ENCODE data around the gene SPNS2. TPM values are rescaled to one million over a fixed set of nuclear protein-coding genes. Genes with fewer than 3 reads are reported as not detected.
A peak's percentile ranks its signal among the peaks of the same experiment; 100 is the strongest.

SPNS2 gene
- total and polyA plus RNA-seq, 5 donors: 9.6 to 16.2 (median 10.6) TPM

GRCh38 chr17:4554997-4555799 lies 56.5 kb downstream of the SPNS2 start, which contains the start of gene MYBBP1A:
TSS of gene MYBBP1A (minus strand) at chr17:4555384. CDS start at chr17:4555324, 60 bp downstream.
- Histone ChIP-seq H3K27ac (ENCODE audit: low read length) (peak within 1 kb of the TSS; percentile 71), H3K4me3 (ENCODE audit: low read length) (peak within 1 kb of the TSS; percentile 86), H3K9me3 (ENCODE audit: control insufficient read depth, low read length) (no peaks in the 10 kb centered on the region), H3K4me1 (ENCODE audit: control insufficient read depth, insufficient read depth, low read length) (peaks cover 4% of the 10 kb centered on the region), H3K27me3 (ENCODE audit: control insufficient read depth, insufficient read depth) (no peaks in the 10 kb centered on the region)
- DNase-seq: peak; percentile 99
- under 1% methylated on average over 69 of the region's 69 CpGs for WGBS
- peak; percentile 93 for ATAC-seq
- intact Hi-C loops (cut with DNase I): loop anchor here in 1 of 4 donors (5.0 kb wide), 1 partner anchor 133 kb away; no protein-coding TSS in a partner anchor

GRCh38 chr17:4555873-4556759 lies 57.4 kb downstream of the SPNS2 start:
- WGBS: 62% methylated on average over 17 of the region's 17 CpGs
- no peak for ATAC-seq
- DNase-seq: peak in 2 of 3 donors; percentile 31 to 42
- peaks cover 4% of the 10 kb centered on the region for H3K4me1 ChIP-seq (ENCODE audit: control insufficient read depth, insufficient read depth, low read length)
- peak overlapping the region; percentile 71 for H3K27ac ChIP-seq (ENCODE audit: low read length)
- no peaks in the 10 kb centered on the region for H3K9me3 ChIP-seq (ENCODE audit: control insufficient read depth, low read length)
- intact Hi-C loops (cut with DNase I): loop anchor here in 1 of 4 donors (5.0 kb wide), 1 partner anchor 134 kb away; no protein-coding TSS in a partner anchor
- H3K27me3 ChIP-seq (ENCODE audit: control insufficient read depth, insufficient read depth): no peaks in the 10 kb centered on the region
- peak overlapping the region; percentile 86 for H3K4me3 ChIP-seq (ENCODE audit: low read length)

- peaks cover 4% of the 10 kb centered on the region for H3K4me1 ChIP-seq (ENCODE audit: control insufficient read depth, insufficient read depth, low read length)
- no peak overlapping the region for H3K27ac ChIP-seq (ENCODE audit: low read length)
- DNase-seq: peak in 2 of 3 donors; percentile 10 to 14
- WGBS: 89% methylated on average over 4 of the region's 4 CpGs
- no peaks in the 10 kb centered on the region for H3K27me3 ChIP-seq (ENCODE audit: control insufficient read depth, insufficient read depth)
- intact Hi-C loops (cut with DNase I): loop anchor here in 1 of 4 donors (5.0 kb wide), 1 partner anchor 135 kb away; no protein-coding TSS in a partner anchor
- ATAC-seq: no peak
- H3K4me3 ChIP-seq (ENCODE audit: low read length): no peak overlapping the region
- no peaks in the 10 kb centered on the region for H3K9me3 ChIP-seq (ENCODE audit: control insufficient read depth, low read length)
Measured at GRCh38 chr17:4556996-4557395, 58.3 kb downstream of the SPNS2 start.

GRCh38 chr17:4557626-4558346 lies 59.1 kb downstream of the SPNS2 start:
- Histone ChIP-seq H3K4me3 (ENCODE audit: low read length) (no peak overlapping the region), H3K9me3 (ENCODE audit: control insufficient read depth, low read length) (no peaks in the 10 kb centered on the region), H3K4me1 (ENCODE audit: control insufficient read depth, insufficient read depth, low read length) (peaks cover 4% of the 10 kb centered on the region), H3K27me3 (ENCODE audit: control insufficient read depth, insufficient read depth) (no peaks in the 10 kb centered on the region), H3K27ac (ENCODE audit: low read length) (no peak overlapping the region)
- DNase-seq: peak in 1 of 3 donors; percentile 34
- intact Hi-C loops (cut with DNase I): loop anchor here in 1 of 4 donors (5.0 kb wide), 1 partner anchor 135 kb away; no protein-coding TSS in a partner anchor
- 91% methylated on average over 6 of the region's 6 CpGs for WGBS
- ATAC-seq: no peak

- DNase-seq: peak in 2 of 3 donors; percentile 49 to 66
- intact Hi-C loops (cut with DNase I): loop anchor here in 1 of 4 donors (5.0 kb wide), 1 partner anchor 136 kb away; no protein-coding TSS in a partner anchor
Measured at GRCh38 chr17:4558347-4558971, 59.8 kb downstream of the SPNS2 start.

GRCh38 chr17:4559139-4559791 lies 60.6 kb downstream of the SPNS2 start:
- peaks cover 4% of the 10 kb centered on the region for H3K4me1 ChIP-seq (ENCODE audit: control insufficient read depth, insufficient read depth, low read length)
- WGBS: 68% methylated on average over 17 of the region's 17 CpGs
- intact Hi-C loops (cut with DNase I): loop anchor here in 1 of 4 donors (5.0 kb wide), 1 partner anchor 137 kb away; no protein-coding TSS in a partner anchor
- no peak overlapping the region for H3K27ac ChIP-seq (ENCODE audit: low read length)
- H3K9me3 ChIP-seq (ENCODE audit: control insufficient read depth, low read length): no peaks in the 10 kb centered on the region
- H3K27me3 ChIP-seq (ENCODE audit: control insufficient read depth, insufficient read depth): no peaks in the 10 kb centered on the region
- ATAC-seq: no peak
- H3K4me3 ChIP-seq (ENCODE audit: low read length): no peak overlapping the region
- peak in 2 of 3 donors; percentile 59 to 63 for DNase-seq

More at GRCh38 chr17:4558347-4558971, 59.8 kb downstream of the SPNS2 start:
- no peaks in the 10 kb centered on the region for H3K9me3 ChIP-seq (ENCODE audit: control insufficient read depth, low read length)
- no peak overlapping the region for H3K4me3 ChIP-seq (ENCODE audit: low read length)
- H3K27ac ChIP-seq (ENCODE audit: low read length): no peak overlapping the region
- no peaks in the 10 kb centered on the region for H3K27me3 ChIP-seq (ENCODE audit: control insufficient read depth, insufficient read depth)
- 90% methylated on average over 24 of the region's 24 CpGs for WGBS
- H3K4me1 ChIP-seq (ENCODE audit: control insufficient read depth, insufficient read depth, low read length): peaks cover 4% of the 10 kb centered on the region
- no peak for ATAC-seq

GRCh38 chr17:4559966-4560365 lies 61.3 kb downstream of the SPNS2 start:
- Histone ChIP-seq H3K9me3 (ENCODE audit: control insufficient read depth, low read length) (no peaks in the 10 kb centered on the region), H3K27ac (ENCODE audit: low read length) (no peak overlapping the region), H3K4me1 (ENCODE audit: control insufficient read depth, insufficient read depth, low read length) (peaks cover 4% of the 10 kb centered on the region), H3K4me3 (ENCODE audit: low read length) (no peak overlapping the region), H3K27me3 (ENCODE audit: control insufficient read depth, insufficient read depth) (no peaks in the 10 kb centered on the region)
- peak in 1 of 3 donors; percentile 36 for DNase-seq
- ATAC-seq: no peak
- intact Hi-C loops (cut with DNase I): loop anchor here in 3 of 4 donors (5.0 to 10.0 kb wide), 2 partner anchors 135 to 138 kb away; no protein-coding TSS in a partner anchor
- WGBS: 96% methylated on average over 5 of the region's 5 CpGs

- peaks cover 4% of the 10 kb centered on the region for H3K4me1 ChIP-seq (ENCODE audit: control insufficient read depth, insufficient read depth, low read length)
- peak in 2 of 3 donors; percentile 61 to 67 for DNase-seq
- ATAC-seq: peak in 1 of 2 donors; percentile 5
- H3K27ac ChIP-seq (ENCODE audit: low read length): no peak within 1 kb of the TSS
- no peak within 1 kb of the TSS for H3K4me3 ChIP-seq (ENCODE audit: low read length)
- H3K9me3 ChIP-seq (ENCODE audit: control insufficient read depth, low read length): no peaks in the 10 kb centered on the region
- intact Hi-C loops (cut with DNase I): loop anchor here in 2 of 4 donors (5.0 to 10.0 kb wide), 2 partner anchors 136 to 138 kb away; no protein-coding TSS in a partner anchor
- 84% methylated on average over 12 of the region's 12 CpGs for WGBS
- no peaks in the 10 kb centered on the region for H3K27me3 ChIP-seq (ENCODE audit: control insufficient read depth, insufficient read depth)
Measured at GRCh38 chr17:4560421-4560820, 61.7 kb downstream of the SPNS2 start, which contains the start of gene GGT6. TSS of gene GGT6 (minus strand) at chr17:4560577. CDS start at chr17:4560521, 56 bp downstream.

GRCh38 chr17:4560837-4561256 lies 62.2 kb downstream of the SPNS2 start:
- H3K4me3 ChIP-seq (ENCODE audit: low read length): no peak overlapping the region
- H3K9me3 ChIP-seq (ENCODE audit: control insufficient read depth, low read length): no peaks in the 10 kb centered on the region
- peaks cover 3% of the 10 kb centered on the region for H3K4me1 ChIP-seq (ENCODE audit: control insufficient read depth, insufficient read depth, low read length)
- ATAC-seq (no peak), DNase-seq (peak; percentile 37 to 61 (median 59))
- H3K27ac ChIP-seq (ENCODE audit: low read length): no peak overlapping the region
- no peaks in the 10 kb centered on the region for H3K27me3 ChIP-seq (ENCODE audit: control insufficient read depth, insufficient read depth)
- 60% methylated on average over 11 of the region's 11 CpGs for WGBS
- intact Hi-C loops (cut with DNase I): loop anchor here in 2 of 4 donors (5.0 to 10.0 kb wide), 2 partner anchors 136 to 139 kb away; no protein-coding TSS in a partner anchor
